Keratinocyte (primary cell): Measurements from ENCODE around the gene PEMT. TPM values are rescaled to one million over a fixed set of nuclear protein-coding genes. Genes with fewer than 3 reads are reported as not detected.
"Not testable (repeated sequence)": the region's sequence is repeated elsewhere in the genome, so short reads cannot be mapped to it uniquely, and the experiment has no call there.

Experiments
- DNase-seq: peaks from one replicate; pipeline ENCODE4 v3.0.0-alpha.2; 2011; ENCODE audit warnings: low read depth, missing footprints, low spot score
- FAIRE-seq: peaks from 2 replicates; lab custom pipeline; 2011; peaks lifted over from hg19 to GRCh38; lab: Jason Lieb, UNC
- H2AFZ ChIP-seq: 2 replicates; pipeline ENCODE4 v1.6.0; 2012; ENCODE audit warnings: low read length, control low read depth, inconsistent platforms; ENCODE audit not compliant: control insufficient read depth
- H3K27ac ChIP-seq: 2 replicates; pipeline ENCODE4 v1.5.1; 2011; ENCODE audit warnings: low read length; ENCODE audit not compliant: control insufficient read depth, insufficient read depth
- H3K27me3 ChIP-seq: 3 replicates; pipeline ENCODE4 v1.6.0; 2011; ENCODE audit warnings: low read length; ENCODE audit not compliant: control insufficient read depth, insufficient read depth; ENCODE audit errors: extremely low read depth
- H3K36me3 ChIP-seq, 2 experiments: 2 replicates in 1 of 2; 3 replicates in 1 of 2; pipeline ENCODE4 v1.5.1; 2011; ENCODE audit warnings: low read length in 2 of 2, mild to moderate bottlenecking in 1 of 2; ENCODE audit not compliant: control insufficient read depth in 2 of 2, insufficient read depth in 2 of 2; ENCODE audit errors: extremely low read depth in 1 of 2
- H3K4me1 ChIP-seq: 3 replicates; pipeline ENCODE4 v1.5.1; 2011; ENCODE audit warnings: low read length; ENCODE audit not compliant: control insufficient read depth, insufficient read depth; ENCODE audit errors: extremely low read depth
- H3K4me2 ChIP-seq: 3 replicates; pipeline ENCODE4 v1.6.0; 2011; ENCODE audit warnings: low read depth, low read length; ENCODE audit not compliant: control insufficient read depth, insufficient read depth; ENCODE audit errors: extremely low read depth
- H3K4me3 ChIP-seq, 3 experiments: fragments of 200-600 bp in 1 of 3; sonication (generic) in 1 of 3; 2 replicates in 2 of 3; 3 replicates in 1 of 3; pipeline ENCODE4 v1.5.1; 2011 to 2016; ENCODE audit warnings: low read length in 3 of 3, mild to moderate bottlenecking in 3 of 3, control low read depth in 2 of 3, inconsistent platforms in 1 of 3, low read depth in 1 of 3, mixed read lengths in 1 of 3, mixed run types in 1 of 3, moderate library complexity in 1 of 3; ENCODE audit not compliant: control insufficient read depth in 2 of 3, insufficient read depth in 2 of 3; ENCODE audit errors: extremely low read depth in 1 of 3
- H3K79me2 ChIP-seq: 2 replicates; pipeline ENCODE4 v1.6.0; 2012; ENCODE audit warnings: low read length; ENCODE audit not compliant: control insufficient read depth, insufficient read depth
- H3K9ac ChIP-seq: 3 replicates; pipeline ENCODE4 v1.6.0; 2011; ENCODE audit warnings: low read length; ENCODE audit not compliant: control insufficient read depth, insufficient read depth; ENCODE audit errors: extremely low read depth
- H3K9me1 ChIP-seq: 3 replicates; pipeline ENCODE4 v1.6.0; 2011; ENCODE audit warnings: low read length; ENCODE audit not compliant: control insufficient read depth, insufficient read depth; ENCODE audit errors: extremely low read depth
- H3K9me3 ChIP-seq: 2 replicates; pipeline ENCODE4 v1.5.1; 2012; ENCODE audit warnings: low read depth, low read length; ENCODE audit not compliant: control insufficient read depth
- H4K20me1 ChIP-seq: 3 replicates; pipeline ENCODE4 v1.6.0; 2011; ENCODE audit warnings: low read length; ENCODE audit not compliant: control insufficient read depth, insufficient read depth; ENCODE audit errors: extremely low read depth
- CTCF ChIP-seq, 3 experiments: IDR thresholded peaks in 1 of 3; conservative IDR thresholded peaks in 1 of 3; optimal IDR thresholded peaks in 1 of 3; 2 replicates in 2 of 3; 3 replicates in 1 of 3; pipeline versions ENCODE3 to v1.5.1; 2011; ENCODE audit warnings: low read length in 3 of 3, mild to moderate bottlenecking in 3 of 3, moderate library complexity in 2 of 3, control low read depth in 1 of 3, inconsistent platforms in 1 of 3; ENCODE audit not compliant: insufficient read depth in 2 of 3; ENCODE audit errors: extremely low read depth in 1 of 3
- EZH2 ChIP-seq: IDR thresholded peaks from one replicate; pipeline ENCODE4 v1.6.1; 2012; ENCODE audit warnings: inconsistent platforms, mild to moderate bottlenecking, low read length, moderate library complexity
- dilution Hi-C: fragments of 300-500 bp; cut with MboI; formaldehyde crosslinking; loops from one replicate; pipeline ENCODE4 v1.7.0; 2020; ENCODE audit warnings: low sequenced_read_pairs; ENCODE audit not compliant: extremely low pct_ligation_motif_present
- polyA plus RNA-seq, 5 experiments: library from polyadenylated mRNA; depleted of rRNA in 3 of 5; stranded (reverse) in 3 of 5; stranded (forward) in 1 of 5; unstranded in 1 of 5; fragments of >200 nt; gene quantifications; 1 replicate in 1 of 5; 2 replicates in 3 of 5; 3 replicates in 1 of 5; pipeline versions ENCODE4 v1.2.1 to v1.2.3, GENCODE V29; 2011 to 2012; ENCODE audit warnings: missing spikeins in 2 of 5, low read depth in 1 of 5, low replicate concordance in 1 of 5

Gene PEMT
- polyA plus RNA-seq, 1 donor (not counting 4 experiments of a cell fraction or from before 2014, with no cell fraction given): 17.7 TPM

GRCh38 chr17:17638467-17638866 is 47.0 kb upstream of the PEMT start:
- DNase-seq (no peak), FAIRE-seq (no peak)

GRCh38 chr17:17636272-17636885 is 44.9 kb upstream of the PEMT start:
- Histone ChIP-seq H3K79me2 (no peaks in the 10 kb centered on the region), H3K36me3 (no peaks in the 10 kb centered on the region), H2AFZ (no peak overlapping the region), H3K4me2 (no peak overlapping the region), H3K27ac (no peak overlapping the region), H3K27me3 (peaks cover 6% of the 10 kb centered on the region), H3K9me3 (no peaks in the 10 kb centered on the region), H4K20me1 (no peaks in the 10 kb centered on the region), H3K4me1 (peaks cover 8% of the 10 kb centered on the region), H3K9ac (no peak overlapping the region), H3K9me1 (no peaks in the 10 kb centered on the region), H3K4me3 (no peak overlapping the region)
- no peak for DNase-seq
- dilution Hi-C loops: no loop called here
- FAIRE-seq: no peak
- TF ChIP-seq EZH2 (no peak), CTCF (optimal IDR thresholded peaks at IDR 0.05 in 1 of 3, IDR thresholded peaks at IDR 0.05 in 1 of 3, conservative IDR thresholded peaks at IDR 0.05 in 1 of 3; ENCODE audit: extremely low read depth in 1 of 3, insufficient read depth in 2 of 3, low read length in 3 of 3) (no peak)

More at GRCh38 chr17:17638467-17638866, 47.0 kb upstream of the PEMT start:
- H3K9ac ChIP-seq: no peak overlapping the region
- no peak overlapping the region for H3K4me3 ChIP-seq
- H3K4me1 ChIP-seq: peaks cover 2% of the 10 kb centered on the region
- no peak overlapping the region for H3K4me2 ChIP-seq
- no peaks in the 10 kb centered on the region for H3K9me1 ChIP-seq
- H3K79me2 ChIP-seq: no peaks in the 10 kb centered on the region
- no peak overlapping the region for H3K27ac ChIP-seq
- TF ChIP-seq EZH2 (no peak), CTCF (optimal IDR thresholded peaks at IDR 0.05 in 1 of 3, IDR thresholded peaks at IDR 0.05 in 1 of 3, conservative IDR thresholded peaks at IDR 0.05 in 1 of 3; ENCODE audit: extremely low read depth in 1 of 3, insufficient read depth in 2 of 3, low read length in 3 of 3) (no peak)
- peaks cover 6% of the 10 kb centered on the region for H3K27me3 ChIP-seq
- H3K36me3 ChIP-seq: no peaks in the 10 kb centered on the region
- no peaks in the 10 kb centered on the region for H4K20me1 ChIP-seq
- H3K9me3 ChIP-seq: no peaks in the 10 kb centered on the region
- dilution Hi-C loops: no loop called here
- H2AFZ ChIP-seq: no peak overlapping the region

- dilution Hi-C loops, H3K36me3 ChIP-seq, H3K27me3 ChIP-seq, H3K4me2 ChIP-seq, H3K79me2 ChIP-seq, H3K27ac ChIP-seq, FAIRE-seq, H3K4me3 ChIP-seq, H3K9me1 ChIP-seq, H3K4me1 ChIP-seq, DNase-seq, H3K9me3 ChIP-seq, H4K20me1 ChIP-seq, H3K9ac ChIP-seq, H2AFZ ChIP-seq: not testable (repeated sequence)
Observed at GRCh38 chr17:17635537-17636271, 44.2 kb upstream of the PEMT start.
